ENCODE results near the gene TLE7.

TLE7 gene

DNA sequence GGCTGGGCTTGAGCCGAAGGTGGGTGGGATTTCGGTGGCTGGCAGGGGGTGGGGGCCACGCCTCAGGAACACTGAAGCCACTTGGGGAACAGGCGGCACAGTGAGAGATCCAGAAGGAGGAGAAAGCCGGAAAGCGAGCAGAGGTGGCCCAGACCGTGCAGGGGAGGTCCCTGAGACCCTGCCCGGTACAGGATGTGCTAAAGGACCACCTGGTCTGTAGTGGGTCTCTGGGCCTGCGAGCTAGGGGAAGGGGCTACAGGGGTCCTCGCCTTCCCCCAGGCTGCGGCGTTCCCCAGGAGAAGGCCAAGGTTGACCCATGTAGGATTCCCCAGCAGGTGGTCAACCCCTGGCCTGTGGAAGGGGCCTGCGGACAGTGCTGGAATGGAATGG, at the start of gene TLE7:
Gene TLE7, minus strand, starts transcription at position 4 of the 390 bp plus-strand sequence. CDS start 8,730 bp downstream, outside the sequence.
- no peak for DNase-seq

DNA sequence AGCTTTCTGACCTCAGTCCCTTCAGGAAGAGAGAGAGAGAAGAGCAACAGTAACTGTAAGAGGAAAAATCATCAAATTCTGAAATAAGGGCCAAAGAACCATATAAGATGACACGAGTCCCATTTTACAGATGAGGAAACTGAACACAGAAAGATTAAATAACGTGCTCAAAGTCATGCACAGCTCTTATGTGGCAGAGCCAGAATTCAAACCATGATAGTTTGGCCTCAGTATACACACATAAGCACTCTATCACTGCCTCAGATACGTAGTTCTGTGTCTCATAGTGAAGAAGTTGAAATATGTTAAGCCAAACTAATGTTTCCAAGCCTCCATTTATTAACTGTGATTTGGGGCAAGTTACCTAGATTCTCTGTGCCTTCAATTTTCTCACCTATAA, 49.2 kb upstream of the TLE7 start:
- DNase-seq = no peak

DNA sequence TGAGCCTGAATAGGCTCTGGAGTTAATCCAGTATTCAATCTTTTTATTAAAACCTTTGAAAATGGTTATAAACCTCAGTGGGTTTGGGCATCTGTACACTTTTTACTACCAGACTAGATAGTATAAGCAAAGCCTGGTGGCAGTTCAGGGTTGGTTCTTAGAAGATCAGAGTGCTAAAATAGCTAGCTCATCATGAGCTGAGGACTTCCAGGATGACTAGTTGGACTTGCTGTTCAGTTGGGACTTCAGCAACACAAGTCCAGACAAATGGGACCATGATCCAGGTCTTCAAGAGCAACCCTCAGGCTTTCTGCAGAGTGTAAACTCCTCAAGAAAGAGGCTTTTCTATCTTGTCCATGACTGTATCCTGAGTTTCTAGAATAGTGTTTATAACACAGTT, 48.5 kb upstream of the TLE7 start:
- DNase-seq = no peak

DNA sequence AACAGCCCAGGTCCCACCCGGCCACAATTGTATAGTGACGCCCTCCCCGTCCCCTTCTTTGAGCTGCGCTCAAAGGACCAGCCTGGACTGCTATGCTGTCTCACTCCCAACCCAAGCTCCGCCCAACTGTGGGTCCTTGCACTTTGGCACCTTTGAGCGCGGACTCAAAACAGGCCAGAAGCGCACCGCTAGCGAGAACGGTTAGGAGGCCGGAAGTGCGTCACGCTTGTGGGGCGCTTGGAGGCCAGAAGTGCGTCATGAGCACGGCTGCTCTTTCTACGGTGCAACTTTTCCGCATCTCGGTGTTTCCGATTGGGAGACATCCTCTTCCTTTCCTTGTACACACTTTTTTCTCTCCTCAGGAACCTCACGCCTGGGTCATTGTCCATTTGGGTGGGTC, 47.3 kb upstream of the TLE7 start, which contains the start of gene ZNF19:
Gene ZNF19, minus strand, starts transcription at position 203 of the 400 bp plus-strand sequence. CDS start 7,210 bp downstream, outside the sequence.
- no peak for DNase-seq

DNA sequence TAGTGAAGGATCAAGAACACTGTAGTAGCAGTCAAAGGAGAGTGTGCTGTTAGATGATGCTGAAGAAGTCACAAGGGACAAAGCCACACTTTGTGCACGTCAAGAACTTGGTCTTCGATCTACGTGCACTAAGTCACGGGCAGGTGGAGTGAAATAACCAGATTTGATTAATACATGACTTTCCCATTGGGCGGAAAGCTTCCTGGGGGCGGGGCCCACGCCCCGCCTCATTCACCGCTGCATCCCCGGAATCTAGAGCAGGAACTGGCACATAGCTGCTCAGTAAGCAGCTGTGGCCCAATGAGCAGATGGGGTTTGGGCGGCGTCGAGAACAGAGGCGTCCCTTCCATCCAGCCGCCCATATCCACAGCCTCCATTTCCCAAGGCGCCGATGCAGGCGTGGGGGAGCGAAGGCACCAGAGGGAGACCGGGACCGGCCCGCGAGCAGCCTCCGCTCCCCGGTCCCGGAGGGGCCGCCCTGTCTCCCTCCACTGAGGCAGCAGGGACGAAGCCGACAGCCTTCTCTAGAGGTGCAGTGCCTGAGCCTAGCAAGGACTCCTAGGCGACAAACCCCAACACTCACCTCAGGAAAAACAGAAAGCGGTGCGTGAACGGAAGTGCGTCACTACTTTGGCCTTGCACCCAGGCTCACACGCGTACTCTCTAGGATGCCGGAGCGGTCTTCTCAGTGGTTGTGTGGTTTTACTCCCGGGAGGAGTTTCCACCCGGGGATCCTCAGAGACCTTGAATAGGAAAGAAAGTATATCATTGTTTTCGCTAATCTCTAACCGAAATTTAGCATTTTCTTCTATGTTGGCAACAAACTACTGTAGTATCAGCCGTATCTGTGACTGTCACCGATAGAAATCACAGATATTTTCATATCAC, 42.4 kb upstream of the TLE7 start:
- peak; percentile 61 for DNase-seq

DNA sequence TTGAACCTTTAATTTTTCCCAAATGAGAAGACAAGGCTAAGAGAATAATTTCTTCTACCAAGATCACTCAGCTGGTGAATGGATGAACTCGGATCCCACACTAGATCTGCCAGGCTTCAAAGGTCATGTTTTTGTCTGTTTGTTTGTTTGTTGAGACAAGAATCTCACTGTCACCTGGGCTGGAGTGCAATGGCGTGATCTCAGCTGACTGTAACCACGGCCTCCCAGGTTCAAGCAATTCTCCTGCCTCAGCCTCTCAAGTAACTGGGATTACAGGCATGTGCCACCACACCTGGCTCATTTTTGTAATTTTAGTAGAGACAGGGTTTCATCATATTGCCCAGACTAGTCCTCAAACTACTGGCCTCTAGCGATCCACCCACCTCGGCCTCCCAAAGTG, 40.7 kb upstream of the TLE7 start:
- no peak for DNase-seq

DNA sequence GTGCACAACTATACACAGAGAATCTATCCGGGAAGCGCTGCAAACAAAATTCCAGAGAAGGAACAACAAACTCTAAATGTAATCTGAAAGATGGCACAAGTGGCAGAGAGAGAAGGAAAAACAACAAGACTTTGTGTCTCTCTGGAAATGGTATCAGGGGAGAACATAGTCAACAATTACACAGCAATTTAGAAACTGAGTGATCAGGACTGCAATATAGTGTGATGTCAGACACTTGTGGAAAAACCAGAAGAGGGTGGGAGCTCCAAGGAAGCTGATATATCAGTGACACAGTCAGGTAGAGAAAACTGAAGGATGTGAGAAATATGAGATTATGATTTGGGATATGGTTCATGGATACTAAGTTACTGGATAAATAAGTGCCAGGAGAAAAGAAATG, 39.1 kb upstream of the TLE7 start:
- DNase-seq = no peak

DNA sequence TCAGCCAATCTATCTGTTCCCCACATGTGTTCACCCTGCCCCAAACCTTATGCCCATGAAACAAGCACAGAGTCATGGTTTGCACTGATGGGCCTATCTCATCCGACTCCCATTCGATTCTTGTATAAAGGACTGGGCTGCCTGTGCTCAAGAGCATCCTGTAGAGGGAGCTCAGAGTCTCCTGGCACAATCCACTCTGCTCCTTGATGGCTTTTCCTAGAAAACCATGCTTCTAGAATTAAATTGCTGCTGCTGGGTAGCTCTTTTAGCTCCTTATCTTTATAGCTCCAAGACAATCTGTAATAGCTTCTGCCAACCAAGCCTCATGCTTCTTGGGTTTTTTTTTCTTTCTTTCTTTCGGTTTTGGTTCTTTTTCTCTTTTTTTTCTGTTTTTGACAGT, 37.6 kb upstream of the TLE7 start:
- DNase-seq = no peak

DNA sequence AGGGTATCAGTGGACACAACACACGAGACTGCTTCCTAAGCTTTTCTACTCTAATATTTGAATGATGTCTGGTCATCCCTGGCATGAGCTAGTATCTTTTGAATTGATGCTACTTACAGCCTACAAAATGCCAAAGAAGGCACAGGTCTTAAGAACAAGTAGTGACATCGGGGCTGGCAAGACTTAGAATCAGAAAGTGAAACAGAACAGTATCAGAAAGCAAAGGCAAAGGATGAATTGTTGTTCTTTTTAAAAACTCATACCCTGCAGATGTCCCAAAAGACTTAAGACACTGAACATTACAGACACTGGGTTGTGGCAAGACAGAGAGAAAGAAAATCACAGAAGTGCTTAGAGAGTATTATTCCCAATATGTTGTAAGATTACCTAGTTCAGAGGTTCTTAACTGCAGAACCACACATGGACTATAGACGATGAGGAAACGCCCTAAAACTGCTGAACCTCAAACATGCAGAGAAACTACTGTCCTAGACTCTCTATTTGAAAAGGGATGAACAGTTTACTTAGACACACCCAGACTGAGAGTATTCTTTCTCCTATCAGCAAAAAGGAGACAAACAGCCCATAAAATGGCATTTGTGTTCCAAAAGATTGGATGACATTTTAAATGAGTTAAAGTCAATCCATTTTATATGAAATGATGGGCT, 34.7 kb upstream of the TLE7 start:
- no peak for DNase-seq

DNA sequence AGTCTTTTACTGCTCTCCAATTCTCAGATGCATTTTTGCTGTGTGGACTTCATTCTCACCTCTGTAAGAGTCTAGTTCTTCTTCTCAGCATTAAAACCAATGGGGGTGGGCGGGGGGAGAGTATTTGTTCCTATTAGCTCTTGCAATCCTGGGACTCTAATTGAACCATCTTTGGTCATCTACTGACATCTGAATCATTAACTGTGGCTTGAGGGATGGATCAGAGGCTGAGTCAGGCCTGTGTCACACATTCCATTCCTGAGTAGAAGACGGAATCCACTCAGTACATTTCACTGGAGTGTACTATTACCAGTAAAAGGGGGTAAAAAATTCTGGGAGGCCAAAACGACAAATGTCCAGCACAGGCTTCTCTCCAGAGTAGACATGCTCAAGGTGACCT, 33.0 kb upstream of the TLE7 start:
- DNase-seq = no peak

DNA sequence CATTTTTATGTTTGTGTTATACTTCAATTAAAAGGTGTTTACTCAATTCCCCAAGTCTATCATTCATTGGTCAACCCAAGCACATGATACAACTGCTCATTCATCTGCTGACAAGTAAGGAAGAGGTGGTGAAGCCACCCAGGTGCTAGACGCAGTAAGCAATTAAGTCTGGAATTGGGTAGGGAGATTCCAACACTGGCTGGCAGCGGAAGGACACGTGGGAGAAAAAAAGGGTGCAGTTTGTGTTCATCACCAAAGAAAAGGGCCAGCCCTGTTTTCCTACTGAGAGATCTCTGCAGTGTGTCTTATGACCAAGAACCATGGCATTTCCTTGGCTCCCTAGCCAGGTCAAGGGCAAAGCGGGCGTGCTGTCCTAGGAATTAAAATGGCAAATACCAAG, 32.0 kb upstream of the TLE7 start:
- DNase-seq = no peak

DNA sequence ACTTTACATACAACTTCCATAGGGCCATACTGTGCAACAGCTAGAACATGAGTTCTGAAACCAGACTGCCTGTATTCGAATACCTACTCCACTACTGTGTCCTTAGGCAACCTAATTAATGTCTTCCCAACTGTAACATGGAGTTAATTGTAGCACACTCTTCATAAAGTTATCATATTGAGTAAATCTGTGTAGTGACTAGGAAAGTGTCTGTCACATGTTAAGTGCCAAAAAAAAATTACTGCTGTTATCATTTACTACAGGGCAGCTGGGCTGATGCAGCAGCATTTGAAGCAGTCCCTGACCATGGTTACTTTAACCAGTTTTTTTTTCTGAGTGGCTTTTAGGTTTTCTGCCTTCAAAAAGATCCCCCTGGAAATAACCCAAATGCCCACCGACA, 31.1 kb upstream of the TLE7 start:
- no peak for DNase-seq

DNA sequence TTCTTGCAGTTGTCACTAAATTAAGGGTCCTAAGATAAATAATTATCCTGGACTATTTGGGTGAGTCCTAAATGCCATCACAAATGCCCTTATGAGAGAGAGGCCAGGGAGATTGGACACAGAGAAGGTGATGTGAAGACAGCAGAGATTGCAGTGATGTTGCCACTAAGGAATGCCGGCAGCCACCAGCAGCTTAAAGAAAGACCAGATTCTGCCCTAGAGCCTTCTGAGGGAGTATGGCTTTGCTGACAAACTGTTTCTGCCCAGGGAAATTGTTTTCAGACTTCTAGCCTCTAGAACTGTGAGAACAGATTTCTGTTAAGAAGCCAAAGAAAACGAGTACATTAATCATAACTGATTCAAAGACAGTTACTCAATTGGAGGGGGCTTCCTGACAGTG, 30.2 kb upstream of the TLE7 start:
- DNase-seq = no peak

DNA sequence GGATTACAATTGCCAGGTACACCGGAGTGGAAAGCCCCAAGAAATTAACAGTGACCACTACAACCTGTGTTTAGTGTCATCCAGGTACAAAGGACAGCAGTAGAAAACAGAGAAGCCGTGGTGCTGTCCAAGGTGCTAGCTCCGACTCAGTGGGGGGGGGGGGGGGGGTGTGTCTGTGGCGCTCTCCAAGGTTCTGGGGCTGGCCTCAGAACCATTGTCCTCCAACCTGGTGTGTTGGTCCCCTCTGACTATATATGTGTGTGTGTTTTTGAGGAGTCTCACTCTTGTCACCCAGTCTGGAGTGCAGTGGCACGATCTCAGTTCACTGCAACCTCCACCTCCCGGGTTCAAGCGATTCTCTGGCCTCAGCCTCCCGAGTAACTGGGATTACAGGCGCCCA, 26.0 kb upstream of the TLE7 start:
- no peak for DNase-seq

DNA sequence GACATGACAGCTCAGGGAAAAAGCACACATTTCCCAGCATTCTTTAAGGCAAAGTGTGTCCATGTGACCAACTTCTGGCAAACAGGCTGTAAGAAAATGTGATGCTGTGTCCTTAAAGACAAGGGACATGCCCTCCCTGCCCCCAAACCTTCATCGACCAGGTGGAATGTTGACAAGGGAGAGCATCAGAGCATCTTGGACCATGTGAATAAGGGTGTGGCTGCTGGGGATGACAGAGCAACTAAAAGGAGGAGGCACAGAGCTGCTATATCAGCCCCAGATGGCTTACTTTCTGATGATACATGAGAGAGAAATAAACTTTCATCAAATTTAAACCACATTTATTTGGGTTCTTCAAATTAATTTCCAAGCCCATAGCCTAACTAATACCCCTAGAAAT, 22.4 kb upstream of the TLE7 start:
- DNase-seq = no peak

DNA sequence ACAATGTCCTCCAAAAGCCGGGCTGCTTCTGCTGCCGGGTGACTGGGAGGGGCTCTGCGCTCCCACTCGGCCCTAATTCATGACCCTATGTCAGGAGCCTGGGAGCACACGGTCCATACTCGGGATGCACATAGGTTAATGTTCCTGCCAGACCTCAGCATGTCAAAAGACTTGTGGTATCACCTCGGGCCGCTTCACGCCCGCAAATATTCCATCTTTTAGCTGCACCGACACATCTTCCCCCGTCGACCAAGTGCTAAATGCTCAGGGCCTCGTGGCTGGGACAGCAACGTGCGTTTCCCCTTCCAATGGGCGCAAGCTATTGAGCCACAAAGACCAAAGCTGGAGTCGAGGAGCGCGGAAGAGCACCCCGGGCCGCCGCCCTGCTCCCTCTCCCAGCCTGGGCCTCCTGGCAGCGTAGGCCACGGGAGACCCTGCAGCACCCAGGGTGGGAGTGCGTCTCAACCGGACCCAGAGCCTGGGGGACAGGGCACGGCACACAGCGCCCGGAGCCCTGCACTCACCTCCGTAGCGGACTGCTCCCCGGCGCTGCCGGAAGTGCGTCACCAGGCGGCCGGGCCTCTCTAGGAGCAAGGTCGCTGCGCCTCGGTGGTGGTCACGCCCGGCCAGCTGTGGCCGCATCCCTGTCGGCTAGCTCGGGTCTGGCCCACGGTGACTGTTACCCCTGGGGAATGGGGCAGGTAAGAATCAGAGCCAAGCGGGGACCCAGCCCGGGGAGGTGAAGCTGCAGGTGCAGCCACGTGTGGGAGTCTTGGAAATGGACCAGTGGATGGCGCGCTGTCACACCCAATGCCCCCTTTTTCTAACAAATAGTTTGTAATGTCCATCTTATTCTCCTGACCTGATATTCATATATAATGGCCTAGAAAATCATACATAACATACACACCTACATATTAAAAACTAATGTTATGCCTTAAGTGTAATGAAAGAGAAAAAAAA, 20.1 kb upstream of the TLE7 start, which contains the start of gene ZNF23:
Gene ZNF23, minus strand, starts transcription at position 562 of the 963 bp plus-strand sequence. CDS start 5,451 bp downstream, outside the sequence.
- DNase-seq = peak; percentile 32

DNA sequence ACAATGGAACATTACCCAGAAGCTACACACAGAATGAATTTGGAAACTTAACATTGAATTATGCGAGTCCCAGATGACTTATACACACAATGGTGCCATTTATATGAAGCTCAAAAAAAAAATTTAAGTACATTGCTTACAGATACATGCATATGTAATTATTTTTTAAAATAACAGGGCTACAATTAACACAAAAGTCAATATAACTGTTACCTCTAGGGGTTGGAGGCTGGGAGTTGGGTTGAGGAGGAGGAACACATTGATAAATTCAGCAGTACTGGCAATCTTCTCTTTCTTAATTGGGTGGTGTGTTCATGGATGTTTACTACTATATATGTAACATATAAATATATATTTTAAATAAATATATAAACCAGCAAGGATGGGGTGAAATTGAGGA, 19.1 kb upstream of the TLE7 start:
- no peak for DNase-seq

DNA sequence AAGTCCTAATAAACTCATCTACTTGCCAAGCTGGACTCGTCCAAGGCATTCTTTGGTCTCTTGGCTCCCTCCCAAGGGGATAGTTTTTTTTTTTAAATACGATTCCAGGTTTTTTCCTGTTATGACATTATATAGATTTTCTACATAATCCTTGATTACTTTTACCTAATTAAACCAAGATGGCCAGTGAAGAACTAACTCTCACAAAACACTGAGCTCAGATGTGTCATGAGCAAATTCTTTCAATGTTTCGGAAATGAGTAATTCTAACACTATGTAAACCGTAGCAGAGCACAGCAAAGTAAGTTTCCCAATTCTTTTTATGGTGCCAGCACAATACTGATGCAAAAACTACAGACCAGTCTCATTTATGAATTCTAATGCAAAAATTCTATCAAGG, 18.4 kb upstream of the TLE7 start:
- DNase-seq = no peak

DNA sequence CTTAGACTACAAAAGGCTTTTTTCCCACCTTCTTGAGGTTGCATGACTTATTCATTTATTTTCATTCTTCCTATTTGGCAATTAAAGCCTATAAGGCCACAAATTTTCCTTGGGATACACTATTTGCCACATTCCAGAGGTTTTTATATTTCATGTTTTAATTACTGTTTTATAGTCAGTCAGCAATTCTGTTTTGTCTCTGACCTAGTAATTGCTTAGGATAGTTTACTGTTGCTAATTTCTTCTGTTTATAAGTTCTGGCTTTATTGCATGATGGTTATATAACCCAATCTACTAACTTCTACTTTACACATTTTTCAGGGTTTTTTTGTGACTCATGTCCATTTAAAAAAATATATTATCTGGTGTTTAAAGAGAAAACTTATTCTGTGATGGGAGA, 17.7 kb upstream of the TLE7 start:
- DNase-seq = no peak

DNA sequence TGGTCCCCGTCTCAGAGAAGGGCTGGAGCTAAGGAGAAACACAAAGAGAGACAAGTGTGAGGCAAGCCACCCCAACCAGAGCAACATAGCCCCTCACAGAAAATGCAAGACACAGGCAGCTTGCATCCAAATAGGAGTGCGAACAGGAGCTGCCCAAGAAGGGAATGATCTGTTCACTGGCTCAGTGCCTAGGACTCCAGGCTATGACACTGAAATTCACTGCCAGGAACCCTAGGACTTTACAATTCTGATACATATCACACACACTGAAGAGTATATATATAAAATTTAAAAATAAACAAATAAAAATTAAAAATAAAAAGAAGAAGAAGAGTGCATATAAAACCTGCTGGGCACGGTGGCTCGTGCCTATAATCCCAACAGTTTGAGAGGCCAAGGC, 14.9 kb upstream of the TLE7 start:
- DNase-seq = no peak

DNA sequence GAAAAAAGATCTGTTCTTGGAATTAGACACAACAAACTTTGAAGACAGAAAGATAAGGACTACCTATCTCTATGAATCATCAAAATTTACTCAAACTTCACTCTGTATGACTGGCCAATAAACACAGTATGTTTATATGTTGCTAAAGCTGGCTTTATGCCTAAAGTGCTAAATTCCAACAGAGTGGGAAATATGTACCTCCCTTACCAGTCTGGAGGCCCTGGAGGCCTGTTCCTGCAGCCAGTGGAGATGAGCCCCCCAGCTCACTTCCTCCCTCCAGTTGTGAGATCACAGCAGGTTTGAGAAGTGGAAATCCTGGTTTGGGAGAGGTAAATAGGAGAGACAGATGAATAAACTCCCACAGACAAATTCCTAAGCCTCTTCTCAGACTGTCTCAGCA, 11.2 kb upstream of the TLE7 start:
- DNase-seq = no peak

DNA sequence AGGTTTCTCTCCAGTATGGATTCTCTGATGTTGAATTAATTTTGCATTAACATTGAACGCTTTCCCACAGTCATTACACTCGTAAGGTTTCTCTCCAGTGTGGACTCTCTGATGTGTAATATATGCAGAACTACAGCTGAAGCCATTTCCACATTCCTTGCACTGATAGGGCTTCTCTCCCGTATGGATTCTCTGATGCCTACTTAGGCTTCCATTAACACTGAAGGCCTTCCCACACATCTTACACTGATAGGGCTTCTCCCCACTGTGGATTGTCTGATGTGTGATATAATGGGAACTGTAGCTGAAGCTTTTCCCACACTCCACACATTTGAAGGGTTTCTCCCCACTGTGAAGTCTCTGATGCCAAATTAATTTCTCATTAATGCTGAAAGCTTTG, 7.2 kb upstream of the TLE7 start:
- DNase-seq = no peak

DNA sequence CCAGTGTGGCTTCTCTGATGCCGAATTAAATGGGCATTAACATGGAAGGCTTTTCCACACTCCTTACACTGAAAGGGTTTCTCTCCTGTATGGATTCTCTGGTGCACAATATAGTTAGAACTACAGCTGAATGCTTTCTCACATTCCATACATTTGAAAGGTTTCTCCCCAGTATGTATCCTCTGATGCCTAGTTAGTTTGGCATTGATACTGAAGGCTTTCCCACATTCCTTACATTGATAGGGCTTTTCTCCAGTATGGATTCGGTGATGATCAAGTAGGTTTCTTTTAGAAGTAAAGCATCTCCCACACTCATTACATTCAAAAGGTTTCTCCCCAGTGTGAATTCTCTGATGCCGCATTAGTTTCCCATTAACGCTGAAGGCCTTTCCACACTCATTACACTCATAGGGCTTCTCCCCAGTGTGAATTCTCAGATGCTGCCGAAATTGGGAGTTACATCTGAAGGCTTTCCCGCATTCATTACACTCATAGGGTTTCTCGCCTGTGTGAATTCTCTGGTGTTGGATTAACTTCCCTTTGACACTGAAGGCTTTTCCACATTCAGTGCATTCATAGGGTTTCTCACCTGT, 6.5 kb upstream of the TLE7 start:
- no peak for DNase-seq

All from NCI-H748 treated with DMSO at 0.1 percent for 48 hours (cell line).